ENCODE data around the gene RTN4RL1. TPM values are rescaled to one million over a fixed set of nuclear protein-coding genes. Genes with fewer than 3 reads are reported as not detected.

RTN4RL1 gene
- total RNA-seq, 1 experiment from 2014 or later: 0.22 TPM

DNA sequence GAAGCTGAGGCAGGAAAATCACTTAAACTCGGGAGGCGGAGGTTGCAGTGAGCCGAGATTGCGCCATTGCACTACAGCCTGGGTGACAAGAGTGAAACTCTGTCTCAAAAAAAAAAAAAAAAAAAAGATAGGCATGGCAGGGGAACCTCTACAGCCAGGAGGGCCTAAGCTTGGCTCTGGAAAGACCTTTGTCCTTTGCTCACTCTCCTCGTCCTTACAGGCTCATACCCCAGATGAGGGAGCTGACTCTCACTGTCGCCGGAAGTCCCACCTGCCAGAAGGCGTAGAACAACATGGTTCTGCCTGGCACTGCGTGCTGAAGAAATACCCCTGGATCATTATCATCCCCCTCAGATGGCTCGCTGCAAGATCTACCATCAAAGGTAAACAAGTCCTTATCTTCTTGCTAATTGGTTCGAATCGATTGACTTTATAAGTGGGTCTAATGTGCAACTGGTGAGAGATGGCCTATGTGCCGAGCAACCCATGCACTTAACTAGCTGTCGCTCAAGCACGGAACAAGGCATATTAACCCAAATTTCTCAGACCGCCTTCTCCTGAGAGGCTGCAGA lies 29.7 kb downstream of the RTN4RL1 start:
- no peak overlapping the region for H2BK12ac ChIP-seq (ENCODE audit: insufficient read length, low read depth, low read length)
- H2AFZ ChIP-seq (ENCODE audit: low read length): no peak overlapping the region
- H3K9ac ChIP-seq (ENCODE audit: extremely low read depth, insufficient read length, low read length): no peak overlapping the region
- H3K18ac ChIP-seq (ENCODE audit: insufficient read length, low read depth, low read length): no peak overlapping the region
- H4K8ac ChIP-seq (replicated peaks; ENCODE audit: insufficient read length, low read depth, low read length): no peak overlapping the region
- H3K14ac ChIP-seq (ENCODE audit: insufficient read depth, low read length): no peak overlapping the region
- H3K9me3 ChIP-seq (ENCODE audit: control insufficient read depth, low read depth, low read length): no peaks in the 10 kb centered on the region
- no peaks in the 10 kb centered on the region for H4K20me1 ChIP-seq (ENCODE audit: control insufficient read depth, insufficient read depth, insufficient read length)
- peaks cover 7% of the 10 kb centered on the region; the same call in 1 of the 2 replicates for H3K27me3 ChIP-seq (ENCODE audit: insufficient read depth, low read length)
- no peaks in the 10 kb centered on the region for H3K79me1 ChIP-seq (ENCODE audit: insufficient read depth, low read depth, low read length, poor library complexity, severe bottlenecking)
- H2BK120ac ChIP-seq (ENCODE audit: low read depth, low read length, poor library complexity, severe bottlenecking): no peak overlapping the region
- no peak overlapping the region for H2BK15ac ChIP-seq (ENCODE audit: low read depth, low read length)
- no peaks in the 10 kb centered on the region for H3K23me2 ChIP-seq (ENCODE audit: insufficient read length, low read depth, low read length, poor library complexity, severe bottlenecking)
- no peaks in the 10 kb centered on the region for H3K79me2 ChIP-seq (ENCODE audit: insufficient read depth, low read length)
- Mint-ChIP-seq H3K27me3 (ENCODE audit: low read depth) (peaks cover 75% of the 10 kb centered on the region), H3K36me3 (ENCODE audit: insufficient read depth in 1 of 3, low read depth in 3 of 3) (no peaks in the 10 kb centered on the region), H3K27ac (no peak overlapping the region), H3K9me3 (no peaks in the 10 kb centered on the region; a peak in 1 of 5 replicates), H3K4me3 (no peak overlapping the region), H3K4me1 (peaks cover 25 to 40% of the 10 kb centered on the region in 2 experiments)
- no peaks in the 10 kb centered on the region; the same call in 1 of the 2 replicates for H3K4me1 ChIP-seq (ENCODE audit: insufficient read depth, low read length)
- H2AK5ac ChIP-seq (ENCODE audit: insufficient read length, low read length): no peak overlapping the region
- no peak overlapping the region for H3K4me2 ChIP-seq (ENCODE audit: insufficient read depth, insufficient read length, low read length)
- no CpG with 5 or more reads among the region's 16 CpGs for WGBS (ENCODE audit: extremely low coverage, insufficient read length, low lambda C conversion rate)
- no peak overlapping the region for H3K56ac ChIP-seq (ENCODE audit: insufficient read length, low read depth, low read length)
- H3K27ac ChIP-seq (ENCODE audit: insufficient read length, low read depth, low read length): no peak overlapping the region
- no peak overlapping the region for H3T11ph ChIP-seq (ENCODE audit: low read length)
- H2BK20ac ChIP-seq (ENCODE audit: low read depth, low read length, poor library complexity, severe bottlenecking): no peak overlapping the region
- DNase-seq: no peak
- no peak for TF ChIP-seq CTCF (conservative IDR thresholded peaks at IDR 0.05)
- no peak overlapping the region for H3K4ac ChIP-seq (ENCODE audit: low read depth, low read length)
- H2BK5ac ChIP-seq (ENCODE audit: insufficient read length, low read length): no peak overlapping the region
- no peak overlapping the region for H3K23ac ChIP-seq (ENCODE audit: insufficient read length, low read depth, low read length)
- no peak overlapping the region for H4K5ac ChIP-seq (ENCODE audit: insufficient read length, low read depth, low read length)
- no peak overlapping the region for H4K91ac ChIP-seq (ENCODE audit: insufficient read length, low read depth, low read length)

Measured in H9 (cell line).